ENCODE data around the gene HSD17B8.

GRCh38 chr6:33195304-33196165 lies 8.9 kb upstream of the HSD17B8 start:
- TF ChIP-seq CTCF (IDR thresholded peaks at IDR 0.05) (no peak), POLR2A (IDR thresholded peaks at IDR 0.05) (no peak)
